IMR-90 (cell line): ENCODE data around the gene YPEL2. TPM values are rescaled to one million over a fixed set of nuclear protein-coding genes. Genes with fewer than 3 reads are reported as not detected.

ENCODE experiments used
- ATAC-seq: fragments of 200-7000 bp; cut with Tn5 transposase; 2 replicates; pipeline ENCODE4 v1.9.1; 2020; ENCODE audit warnings: low read depth, mild to moderate bottlenecking, moderate library complexity
- BruUV-seq: library from RNA; stranded (reverse); fragments of 400-500 nt; replicated peaks from 2 replicates; lab custom pipeline; 2021; lab: Mats Ljungman, UMichigan
- CTCF ChIA-PET: fragments of 300-600 bp; formaldehyde crosslinking; extraction: SDS; loops from one replicate; lab custom pipeline; 2021; ENCODE audit warnings: antibody characterized with exemption; lab: Yijun Ruan, JAX
- POLR2A ChIA-PET: fragments of 300-600 bp; sonication (Branson Sonifier 250); formaldehyde crosslinking; loops from one replicate; lab custom pipeline; 2022; ENCODE audit warnings: antibody characterized with exemption; ENCODE audit not compliant: unreplicated experiment; lab: Charles Lee
- DNase-seq: peaks from one replicate; pipeline ENCODE4 v3.0.0; 2013
- H2AFZ ChIP-seq: replicated peaks from 2 replicates; pipeline ENCODE3; 2013; ENCODE audit warnings: low read length, mild to moderate bottlenecking; ENCODE audit not compliant: poor library complexity
- H2AK5ac ChIP-seq: 2 replicates; pipeline ENCODE4 v1.6.1; 2013; ENCODE audit warnings: low read depth, low read length, inconsistent platforms
- H2AK9ac ChIP-seq: replicated peaks from 2 replicates; pipeline ENCODE3; 2013; ENCODE audit warnings: mild to moderate bottlenecking, low read depth, low read length, moderate library complexity; ENCODE audit not compliant: poor library complexity
- H2BK120ac ChIP-seq: 2 replicates; pipeline ENCODE4 v1.6.1; 2013; ENCODE audit warnings: low read depth, low read length, inconsistent platforms
- H2BK15ac ChIP-seq: 3 replicates; pipeline ENCODE4 v1.6.1; 2013; ENCODE audit warnings: low read depth, low read length, inconsistent platforms
- H2BK20ac ChIP-seq: 2 replicates; pipeline ENCODE4 v1.6.1; 2013; ENCODE audit warnings: low read depth, mild to moderate bottlenecking, inconsistent platforms, low read length, moderate library complexity
- H2BK5ac ChIP-seq: 2 replicates; pipeline ENCODE4 v1.6.1; 2013; ENCODE audit warnings: mild to moderate bottlenecking, low read depth, low read length, inconsistent platforms; ENCODE audit not compliant: poor library complexity, severe bottlenecking
- H3K14ac ChIP-seq: replicated peaks from 2 replicates; pipeline ENCODE4 v1.6.1; 2013; ENCODE audit warnings: low read depth, low read length, inconsistent platforms
- H3K18ac ChIP-seq: 2 replicates; pipeline ENCODE4 v1.6.1; 2013; ENCODE audit warnings: low read depth, low read length, control low read depth
- H3K23ac ChIP-seq: 2 replicates; pipeline ENCODE4 v1.6.1; 2013; ENCODE audit warnings: low read depth, low read length, inconsistent platforms
- H3K27ac ChIP-seq: 2 replicates; pipeline ENCODE4 v1.5.1; 2013; ENCODE audit warnings: mild to moderate bottlenecking, control low read depth, low read length; ENCODE audit not compliant: insufficient read depth
- H3K27me3 ChIP-seq: 2 replicates; pipeline ENCODE4 v1.6.1; 2013; ENCODE audit warnings: low read length; ENCODE audit not compliant: control insufficient read depth, insufficient read depth
- H3K36me3 ChIP-seq: 2 replicates; pipeline ENCODE4 v1.6.1; 2013; ENCODE audit warnings: low read length, mixed read lengths; ENCODE audit not compliant: control insufficient read depth, insufficient read depth
- H3K4ac ChIP-seq: 2 replicates; pipeline ENCODE4 v1.6.1; 2013; ENCODE audit warnings: low read depth, low read length, inconsistent platforms
- H3K4me1 ChIP-seq: 2 replicates; pipeline ENCODE4 v1.6.1; 2013; ENCODE audit warnings: low read length, mixed read lengths; ENCODE audit not compliant: control insufficient read depth, insufficient read depth
- H3K4me2 ChIP-seq: 2 replicates; pipeline ENCODE4 v1.6.1; 2013; ENCODE audit warnings: low read depth, mild to moderate bottlenecking, control low read depth, low read length, moderate library complexity
- H3K4me3 ChIP-seq: 2 replicates; pipeline ENCODE4 v1.5.1; 2013; ENCODE audit warnings: low read depth, mild to moderate bottlenecking, control low read depth, low read length, moderate library complexity; ENCODE audit not compliant: insufficient read depth
- H3K56ac ChIP-seq: 2 replicates; pipeline ENCODE4 v1.6.1; 2013; ENCODE audit warnings: low read length, inconsistent platforms; ENCODE audit not compliant: insufficient read depth; ENCODE audit errors: extremely low read depth
- H3K79me1 ChIP-seq, 2 experiments: 2 replicates each; pipeline ENCODE4 v1.6.1; 2013; ENCODE audit warnings: low read length in 2 of 2, inconsistent platforms in 1 of 2, low read depth in 1 of 2
- H3K9ac ChIP-seq: 2 replicates; pipeline ENCODE4 v1.6.1; 2013; ENCODE audit warnings: low read depth, low read length, control low read depth
- H3K9me1 ChIP-seq: 2 replicates; pipeline ENCODE4 v1.6.1; 2013; ENCODE audit warnings: low read length, inconsistent platforms; ENCODE audit not compliant: insufficient read depth
- H3K9me3 ChIP-seq: 2 replicates; pipeline ENCODE4 v1.6.1; 2013; ENCODE audit warnings: low read length; ENCODE audit not compliant: control insufficient read depth, insufficient read depth
- H4K20me1 ChIP-seq: 2 replicates; pipeline ENCODE4 v1.6.1; 2013; ENCODE audit warnings: low read length, inconsistent platforms; ENCODE audit not compliant: insufficient read depth
- H4K5ac ChIP-seq: 2 replicates; pipeline ENCODE4 v1.6.1; 2013; ENCODE audit warnings: mild to moderate bottlenecking, low read depth, low read length, control low read depth
- H4K8ac ChIP-seq, 2 experiments: 2 replicates each; pipeline ENCODE4 v1.6.1; 2013; ENCODE audit warnings: low read depth in 2 of 2, low read length in 2 of 2, control low read depth in 1 of 2, inconsistent platforms in 1 of 2
- H4K91ac ChIP-seq: 2 replicates; pipeline ENCODE4 v1.6.1; 2013; ENCODE audit warnings: low read depth, low read length, inconsistent platforms; ENCODE audit not compliant: insufficient read depth
- BHLHE40 ChIP-seq: fragments of 150-350 bp; IDR thresholded peaks from 2 replicates; pipeline ENCODE4 v1.6.1; 2016; ENCODE audit warnings: mild to moderate bottlenecking, low read depth, low read length
- CHD1 ChIP-seq: IDR thresholded peaks from 2 replicates; pipeline ENCODE4 v1.6.1; 2012; ENCODE audit warnings: low read depth, low read length, improper control_type of control experiment
- MAFK ChIP-seq: IDR thresholded peaks from 2 replicates; pipeline ENCODE4 v1.6.1; 2012; ENCODE audit warnings: low read depth, low read length, improper control_type of control experiment
- MAZ ChIP-seq: IDR thresholded peaks from 2 replicates; pipeline ENCODE4 v1.6.1; 2012; ENCODE audit warnings: low read depth, mild to moderate bottlenecking, low read length, improper control_type of control experiment, moderate library complexity, borderline replicate concordance
- MXI1 ChIP-seq: IDR thresholded peaks from 2 replicates; pipeline ENCODE4 v1.6.1; 2012; ENCODE audit warnings: low read depth, mild to moderate bottlenecking, low read length, moderate library complexity, borderline replicate concordance
- NFE2L2 ChIP-seq: fragments of 150-350 bp; IDR thresholded peaks from 2 replicates; pipeline ENCODE4 v1.6.1; 2016; ENCODE audit warnings: low read depth, mild to moderate bottlenecking, low read length
- POLR2A ChIP-seq: IDR thresholded peaks from 2 replicates; pipeline ENCODE4 v1.6.1; 2012; ENCODE audit warnings: mild to moderate bottlenecking, low read depth, low read length
- RAD21 ChIP-seq: IDR thresholded peaks from 2 replicates; pipeline ENCODE4 v1.6.1; 2012; ENCODE audit warnings: low read length, improper control_type of control experiment
- RCOR1 ChIP-seq: IDR thresholded peaks from 2 replicates; pipeline ENCODE4 v1.6.1; 2012; ENCODE audit warnings: mild to moderate bottlenecking, low read length, improper control_type of control experiment; ENCODE audit not compliant: insufficient replicate concordance
- RFX5 ChIP-seq: IDR thresholded peaks from 2 replicates; pipeline ENCODE4 v1.8.0; 2012; ENCODE audit warnings: low read depth, mild to moderate bottlenecking, low read length, moderate library complexity
- SMC3 ChIP-seq: fragments of 150-350 bp; IDR thresholded peaks from 2 replicates; pipeline ENCODE4 v1.6.1; 2016; ENCODE audit warnings: low read depth, mild to moderate bottlenecking, antibody characterized with exemption, low read length, moderate library complexity
- WGBS, 2 experiments: methylation state at CpG; one replicate each; pipeline versions ENCODE4 v1.1.5 to v1.1.7; 2013; ENCODE audit warnings: missing lambda C conversion rate in 2 of 2; ENCODE audit not compliant: insufficient read length in 1 of 2; ENCODE audit errors: extremely low coverage in 2 of 2; 5-methylcytosine and 5-hydroxymethylcytosine counted together
- dilution Hi-C: fragments of 300-500 bp; cut with HindIII; formaldehyde crosslinking; loops from one replicate; pipeline ENCODE4 v1.14.3; 2018; ENCODE audit warnings: low sequenced_read_pairs; ENCODE audit not compliant: unreplicated experiment
- in situ Hi-C: fragments of 300-500 bp; cut with MboI; formaldehyde crosslinking; loops from 3 replicates; pipeline ENCODE4 v1.14.3; 2019; ENCODE audit warnings: low sequenced_read_pairs, inconsistent platforms, mixed read lengths
- intact Hi-C: fragments of 100-400 bp; cut with micrococcal nuclease; formaldehyde crosslinking; loops from 2 replicates; pipeline ENCODE4 v1.10.0; 2022
- polyA plus RNA-seq, 3 experiments: library from polyadenylated mRNA; depleted of rRNA; stranded (reverse); fragments of >200 nt; gene quantifications; 2 replicates each; pipeline ENCODE4 v1.2.3, GENCODE V29; 2012; ENCODE audit warnings: low replicate concordance in 1 of 3
- total RNA-seq: library from RNA; depleted of rRNA; stranded (reverse); fragments of >200 nt; gene quantifications from 2 replicates; pipeline ENCODE4 v1.2.3, GENCODE V29; 2012
- TF ChIP-seq, protein P1 (sequence below): fragments of 150-350 bp; IDR thresholded peaks from 2 replicates; pipeline ENCODE4 v1.6.1; 2017; ENCODE audit warnings: mild to moderate bottlenecking, antibody characterized with exemption, low read length, low read depth
- TF ChIP-seq, protein P2 (sequence below): conservative IDR thresholded peaks from 2 replicates; pipeline ENCODE4 v1.5.1; 2012; ENCODE audit warnings: mild to moderate bottlenecking, low read depth, low read length, improper control_type of control experiment

YPEL2 gene
- total and polyA plus RNA-seq, 2 of the 4 experiments (the other 2 are of a cell fraction): 2.3 to 3.4 TPM

DNA sequence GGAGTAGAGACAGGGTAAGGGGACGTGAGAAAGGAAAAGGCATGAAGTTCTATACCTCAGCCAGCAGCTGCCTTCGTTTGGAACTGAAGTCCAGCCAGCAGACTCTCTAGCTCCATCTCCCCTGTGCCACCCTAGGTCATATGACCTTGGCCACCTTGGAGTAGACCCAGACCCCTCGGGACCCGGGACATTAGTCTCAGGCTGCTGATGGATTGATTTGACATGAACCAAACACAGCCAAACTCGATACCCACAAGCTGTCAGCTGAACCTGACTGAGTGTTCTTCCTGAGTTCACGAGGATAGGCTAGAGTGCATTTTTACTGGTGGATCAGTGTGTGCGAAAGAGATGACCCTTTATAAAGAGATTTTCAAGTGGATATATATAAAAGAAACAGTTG is 68.5 kb downstream of the YPEL2 start:
- Histone ChIP-seq H2BK5ac (no peak overlapping the region), H3K4me2 (no peak overlapping the region), H3K79me1 (no peaks in the 10 kb centered on the region), H3K36me3 (peaks cover 5% of the 10 kb centered on the region; the same call in 1 of the 2 replicates), H3K4ac (no peak overlapping the region), H2BK120ac (no peak overlapping the region), H2AK9ac (no peak overlapping the region), H3K56ac (no peak overlapping the region), H2AK5ac (no peak overlapping the region), H2AFZ (no peak overlapping the region), H4K8ac (no peak overlapping the region), H3K23ac (no peak overlapping the region), H4K20me1 (no peaks in the 10 kb centered on the region), H3K9ac (no peak overlapping the region), H3K9me1 (no peaks in the 10 kb centered on the region), H4K91ac (no peak overlapping the region), H3K27me3 (no peaks in the 10 kb centered on the region), H3K18ac (no peak overlapping the region), H3K14ac (no peak overlapping the region), H3K4me3 (no peak overlapping the region), H4K5ac (no peak overlapping the region), H3K27ac (no peak overlapping the region), H3K4me1 (no peaks in the 10 kb centered on the region), H2BK20ac (no peak overlapping the region), H3K9me3 (no peaks in the 10 kb centered on the region), H2BK15ac (no peak overlapping the region)
- intact Hi-C loops (no loop called here), in situ Hi-C loops (no loop called here), dilution Hi-C loops (no loop called here)
- no peak for TF ChIP-seq RCOR1
- TF ChIP-seq, protein P1, sequence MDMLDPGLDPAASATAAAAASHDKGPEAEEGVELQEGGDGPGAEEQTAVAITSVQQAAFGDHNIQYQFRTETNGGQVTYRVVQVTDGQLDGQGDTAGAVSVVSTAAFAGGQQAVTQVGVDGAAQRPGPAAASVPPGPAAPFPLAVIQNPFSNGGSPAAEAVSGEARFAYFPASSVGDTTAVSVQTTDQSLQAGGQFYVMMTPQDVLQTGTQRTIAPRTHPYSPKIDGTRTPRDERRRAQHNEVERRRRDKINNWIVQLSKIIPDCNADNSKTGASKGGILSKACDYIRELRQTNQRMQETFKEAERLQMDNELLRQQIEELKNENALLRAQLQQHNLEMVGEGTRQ: no peak
- no peak for TF ChIP-seq NFE2L2
- no peak for TF ChIP-seq MAZ
- TF ChIP-seq RFX5: no peak
- TF ChIP-seq RAD21: no peak
- TF ChIP-seq BHLHE40: no peak
- TF ChIP-seq SMC3: no peak
- TF ChIP-seq MAFK: no peak
- no peak for TF ChIP-seq MXI1
- TF ChIP-seq, protein P2, sequence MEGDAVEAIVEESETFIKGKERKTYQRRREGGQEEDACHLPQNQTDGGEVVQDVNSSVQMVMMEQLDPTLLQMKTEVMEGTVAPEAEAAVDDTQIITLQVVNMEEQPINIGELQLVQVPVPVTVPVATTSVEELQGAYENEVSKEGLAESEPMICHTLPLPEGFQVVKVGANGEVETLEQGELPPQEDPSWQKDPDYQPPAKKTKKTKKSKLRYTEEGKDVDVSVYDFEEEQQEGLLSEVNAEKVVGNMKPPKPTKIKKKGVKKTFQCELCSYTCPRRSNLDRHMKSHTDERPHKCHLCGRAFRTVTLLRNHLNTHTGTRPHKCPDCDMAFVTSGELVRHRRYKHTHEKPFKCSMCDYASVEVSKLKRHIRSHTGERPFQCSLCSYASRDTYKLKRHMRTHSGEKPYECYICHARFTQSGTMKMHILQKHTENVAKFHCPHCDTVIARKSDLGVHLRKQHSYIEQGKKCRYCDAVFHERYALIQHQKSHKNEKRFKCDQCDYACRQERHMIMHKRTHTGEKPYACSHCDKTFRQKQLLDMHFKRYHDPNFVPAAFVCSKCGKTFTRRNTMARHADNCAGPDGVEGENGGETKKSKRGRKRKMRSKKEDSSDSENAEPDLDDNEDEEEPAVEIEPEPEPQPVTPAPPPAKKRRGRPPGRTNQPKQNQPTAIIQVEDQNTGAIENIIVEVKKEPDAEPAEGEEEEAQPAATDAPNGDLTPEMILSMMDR: no peak
- TF ChIP-seq POLR2A: no peak
- no peak for TF ChIP-seq CHD1
- BruUV-seq: no TSS peak
- ChIA-PET POLR2A (no interaction called here), CTCF (no interaction called here)
- DNase-seq: no peak
- WGBS, 2 experiments: no CpG with 5 or more reads among the region's 7 CpGs
- no peak for ATAC-seq
